ENCODE data around the gene KRT4. TPM values are rescaled to one million over a fixed set of nuclear protein-coding genes. Genes with fewer than 3 reads are reported as not detected.

The KRT4 gene
- total RNA-seq, 1 donor from 2014 or later: 0.29 TPM

DNA sequence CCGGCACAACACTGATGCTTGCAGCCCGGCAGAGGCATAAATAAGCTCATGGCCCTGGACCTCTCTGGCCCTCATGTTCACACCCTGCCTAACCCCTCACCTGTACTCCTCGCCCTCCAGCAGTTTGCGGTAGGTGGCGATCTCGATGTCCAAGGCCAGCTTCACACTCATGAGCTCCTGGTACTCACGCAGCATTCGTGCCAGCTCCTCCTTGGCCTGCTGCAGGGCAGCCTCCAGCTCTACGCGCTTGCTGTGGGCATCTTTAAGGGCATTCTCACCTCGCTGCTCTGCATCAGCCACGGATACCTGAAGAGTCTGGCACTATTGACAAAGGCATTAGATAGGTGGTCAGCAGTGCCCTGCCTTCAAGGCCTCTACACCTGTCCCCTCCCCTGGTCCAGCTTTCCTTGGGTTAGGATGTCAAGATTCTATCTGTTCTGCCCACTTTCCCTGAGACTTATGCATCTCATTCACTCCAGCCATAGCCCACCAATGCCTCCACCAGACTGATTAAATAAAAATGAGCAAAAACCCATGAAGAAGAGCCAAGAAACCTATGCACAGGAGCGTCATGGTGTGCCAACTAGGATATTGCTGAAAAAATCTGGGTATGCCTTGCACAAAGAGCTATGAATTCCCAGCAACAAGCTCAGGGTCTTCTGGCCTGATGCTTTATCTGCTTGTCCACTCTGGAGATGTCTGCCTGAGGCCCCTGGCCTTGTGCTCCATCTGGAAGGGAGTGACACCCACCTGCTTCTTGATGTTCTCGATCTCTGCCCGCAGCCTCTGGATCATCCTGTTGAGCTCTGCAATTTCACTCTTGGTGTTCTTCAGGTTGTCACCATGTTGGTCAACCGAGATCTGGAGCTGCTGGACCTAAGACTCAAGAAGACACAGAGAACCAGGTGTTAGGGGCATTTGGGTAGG is 6.1 kb downstream of the KRT4 start:
- TF ChIP-seq, protein P1, sequence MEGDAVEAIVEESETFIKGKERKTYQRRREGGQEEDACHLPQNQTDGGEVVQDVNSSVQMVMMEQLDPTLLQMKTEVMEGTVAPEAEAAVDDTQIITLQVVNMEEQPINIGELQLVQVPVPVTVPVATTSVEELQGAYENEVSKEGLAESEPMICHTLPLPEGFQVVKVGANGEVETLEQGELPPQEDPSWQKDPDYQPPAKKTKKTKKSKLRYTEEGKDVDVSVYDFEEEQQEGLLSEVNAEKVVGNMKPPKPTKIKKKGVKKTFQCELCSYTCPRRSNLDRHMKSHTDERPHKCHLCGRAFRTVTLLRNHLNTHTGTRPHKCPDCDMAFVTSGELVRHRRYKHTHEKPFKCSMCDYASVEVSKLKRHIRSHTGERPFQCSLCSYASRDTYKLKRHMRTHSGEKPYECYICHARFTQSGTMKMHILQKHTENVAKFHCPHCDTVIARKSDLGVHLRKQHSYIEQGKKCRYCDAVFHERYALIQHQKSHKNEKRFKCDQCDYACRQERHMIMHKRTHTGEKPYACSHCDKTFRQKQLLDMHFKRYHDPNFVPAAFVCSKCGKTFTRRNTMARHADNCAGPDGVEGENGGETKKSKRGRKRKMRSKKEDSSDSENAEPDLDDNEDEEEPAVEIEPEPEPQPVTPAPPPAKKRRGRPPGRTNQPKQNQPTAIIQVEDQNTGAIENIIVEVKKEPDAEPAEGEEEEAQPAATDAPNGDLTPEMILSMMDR (IDR thresholded peaks at IDR 0.05; ENCODE audit: unreplicated experiment): no peak
- H3K36me3 Mint-ChIP-seq (ENCODE audit: insufficient read depth): no peaks in the 10 kb centered on the region
- H3K4me3 Mint-ChIP-seq (ENCODE audit: low read depth): no peak overlapping the region
- DNase-seq (ENCODE audit: low spot score, unreplicated experiment): no peak
- H3K4me1 Mint-ChIP-seq (ENCODE audit: low read depth): no peaks in the 10 kb centered on the region
- H3K9me3 Mint-ChIP-seq (ENCODE audit: low read depth): no peaks in the 10 kb centered on the region
- no peak overlapping the region for H3K27ac Mint-ChIP-seq
- H3K27me3 Mint-ChIP-seq: peaks cover 61% of the 10 kb centered on the region

- H3K36me3 Mint-ChIP-seq (ENCODE audit: insufficient read depth): no peaks in the 10 kb centered on the region
- peaks cover 60% of the 10 kb centered on the region for H3K27me3 Mint-ChIP-seq
- no peak overlapping the region for H3K27ac Mint-ChIP-seq
- H3K4me3 Mint-ChIP-seq (ENCODE audit: low read depth): no peak overlapping the region
- no peak for DNase-seq (ENCODE audit: low spot score, unreplicated experiment)
- H3K9me3 Mint-ChIP-seq (ENCODE audit: low read depth): no peaks in the 10 kb centered on the region
- H3K4me1 Mint-ChIP-seq (ENCODE audit: low read depth): no peaks in the 10 kb centered on the region
- TF ChIP-seq, protein P1 (IDR thresholded peaks at IDR 0.05; ENCODE audit: unreplicated experiment): no peak
Measured at GRCh38 chr12:52806821-52807543, 6.9 kb downstream of the KRT4 start.

- Mint-ChIP-seq H3K36me3 (ENCODE audit: insufficient read depth) (no peaks in the 10 kb centered on the region), H3K27me3 (peaks cover 57% of the 10 kb centered on the region), H3K4me3 (ENCODE audit: low read depth) (no peak overlapping the region), H3K4me1 (ENCODE audit: low read depth) (no peaks in the 10 kb centered on the region), H3K9me3 (ENCODE audit: low read depth) (no peaks in the 10 kb centered on the region), H3K27ac (no peak overlapping the region)
- no peak for DNase-seq (ENCODE audit: low spot score, unreplicated experiment)
- TF ChIP-seq, protein P1 (IDR thresholded peaks at IDR 0.05; ENCODE audit: unreplicated experiment): no peak
Measured at GRCh38 chr12:52806169-52806811, 7.6 kb downstream of the KRT4 start.

- Mint-ChIP-seq H3K4me3 (ENCODE audit: low read depth) (no peak overlapping the region), H3K27me3 (peaks cover 53% of the 10 kb centered on the region), H3K9me3 (ENCODE audit: low read depth) (no peaks in the 10 kb centered on the region), H3K36me3 (ENCODE audit: insufficient read depth) (no peaks in the 10 kb centered on the region), H3K27ac (no peak overlapping the region), H3K4me1 (ENCODE audit: low read depth) (peaks cover 3% of the 10 kb centered on the region)
- DNase-seq (ENCODE audit: low spot score, unreplicated experiment): no peak
- TF ChIP-seq, protein P1 (IDR thresholded peaks at IDR 0.05; ENCODE audit: unreplicated experiment): no peak
Measured at GRCh38 chr12:52805739-52806138, 8.2 kb downstream of the KRT4 start.

GRCh38 chr12:52805000-52805399 is 8.9 kb downstream of the KRT4 start:
- TF ChIP-seq, protein P1 (IDR thresholded peaks at IDR 0.05; ENCODE audit: unreplicated experiment): no peak
- Mint-ChIP-seq H3K27me3 (peaks cover 53% of the 10 kb centered on the region), H3K27ac (no peak overlapping the region), H3K4me3 (ENCODE audit: low read depth) (no peak overlapping the region), H3K36me3 (ENCODE audit: insufficient read depth) (no peaks in the 10 kb centered on the region), H3K4me1 (ENCODE audit: low read depth) (peaks cover 3% of the 10 kb centered on the region), H3K9me3 (ENCODE audit: low read depth) (no peaks in the 10 kb centered on the region)
- no peak for DNase-seq (ENCODE audit: low spot score, unreplicated experiment)

Measured in progenitor cell of endocrine pancreas (in vitro differentiated cells).